HFFc6 (cell line): ENCODE results near the gene GSG1L. TPM values are rescaled to one million over a fixed set of nuclear protein-coding genes. Genes with fewer than 3 reads are reported as not detected.

Experiments
- DNase-seq: peaks from one replicate; pipeline ENCODE4 v3.0.0-alpha.2; 2018
- H3K27ac Mint-ChIP-seq: 2 replicates; pipeline ENCODE4 v1.8.0; 2020; ENCODE audit warnings: mild to moderate bottlenecking, mixed read lengths
- H3K27me3 Mint-ChIP-seq: 2 replicates; pipeline ENCODE4 v1.8.0; 2021; ENCODE audit warnings: mild to moderate bottlenecking, moderate library complexity, mixed read lengths; ENCODE audit not compliant: insufficient read depth
- H3K36me3 Mint-ChIP-seq: 2 replicates; pipeline ENCODE4 v1.8.0; 2021; ENCODE audit warnings: low read depth, mixed read lengths
- H3K4me1 Mint-ChIP-seq: 2 replicates; pipeline ENCODE4 v1.8.0; 2020; ENCODE audit warnings: low read depth, mixed read lengths
- H3K4me3 Mint-ChIP-seq: 2 replicates; pipeline ENCODE4 v1.8.0; 2020; ENCODE audit warnings: mild to moderate bottlenecking, moderate library complexity, mixed read lengths
- H3K9me3 Mint-ChIP-seq: 2 replicates; pipeline ENCODE4 v1.8.0; 2020; ENCODE audit warnings: mild to moderate bottlenecking, mixed read lengths
- CTCF ChIP-seq: fragments of 200-600 bp; sonication (generic); IDR thresholded peaks from 2 replicates; pipeline ENCODE4 v1.5.0; 2021; ENCODE audit warnings: antibody characterized with exemption, mild to moderate bottlenecking
- total RNA-seq, 6 experiments: library from RNA; stranded (reverse); fragmentation: NEBNext Ultra II Directional; extraction: Animal tissue kit (Norgen Biotek cat#: 25700); gene quantifications; 2 replicates in 1 of 6; 3 replicates in 5 of 6; pipeline ENCODE4 v1.2.3, GENCODE V29; 2021

GSG1L gene
- total RNA-seq, 6 experiments from 2014 or later, result not detected

- H3K4me3 Mint-ChIP-seq, result no peak overlapping the region
- DNase-seq, result no peak
- peaks cover 2% of the 10 kb centered on the region for H3K27me3 Mint-ChIP-seq
- no peaks in the 10 kb centered on the region for H3K9me3 Mint-ChIP-seq
- H3K4me1 Mint-ChIP-seq, result no peaks in the 10 kb centered on the region; the same call in 1 of the 2 replicates
- no peak overlapping the region for H3K27ac Mint-ChIP-seq
- no peaks in the 10 kb centered on the region for H3K36me3 Mint-ChIP-seq
- TF ChIP-seq CTCF, result no peak
Observed at GRCh38 chr16:27781195-27781524, 282.4 kb downstream of the GSG1L start.

- no peak overlapping the region for H3K27ac Mint-ChIP-seq
- no peaks in the 10 kb centered on the region for H3K9me3 Mint-ChIP-seq
- H3K27me3 Mint-ChIP-seq, result peaks cover 2% of the 10 kb centered on the region
- H3K4me1 Mint-ChIP-seq, result no peaks in the 10 kb centered on the region; the same call in 1 of the 2 replicates
- H3K4me3 Mint-ChIP-seq, result no peak overlapping the region
- no peaks in the 10 kb centered on the region for H3K36me3 Mint-ChIP-seq
- DNase-seq, result no peak
- no peak for TF ChIP-seq CTCF
Observed at GRCh38 chr16:27780468-27781194, 282.9 kb downstream of the GSG1L start.

- no peaks in the 10 kb centered on the region for H3K36me3 Mint-ChIP-seq
- H3K27ac Mint-ChIP-seq, result no peak overlapping the region
- DNase-seq, result peak; percentile 23
- no peak overlapping the region for H3K4me3 Mint-ChIP-seq
- H3K9me3 Mint-ChIP-seq, result no peaks in the 10 kb centered on the region
- peak; percentile 69; the same call in 1 of the 2 replicates for TF ChIP-seq CTCF
- H3K27me3 Mint-ChIP-seq, result peaks cover 2% of the 10 kb centered on the region; the same call in 1 of the 2 replicates
- no peaks in the 10 kb centered on the region; the same call in 1 of the 2 replicates for H3K4me1 Mint-ChIP-seq
Observed at GRCh38 chr16:27779641-27780164, 283.8 kb downstream of the GSG1L start.

- Mint-ChIP-seq H3K27me3 (peaks cover 2% of the 10 kb centered on the region; the same call in 1 of the 2 replicates), H3K4me1 (no peaks in the 10 kb centered on the region; the same call in 1 of the 2 replicates), H3K4me3 (no peak overlapping the region), H3K9me3 (no peaks in the 10 kb centered on the region), H3K36me3 (no peaks in the 10 kb centered on the region), H3K27ac (no peak overlapping the region)
- no peak for DNase-seq
- TF ChIP-seq CTCF, result no peak
Observed at GRCh38 chr16:27778926-27779570, 284.5 kb downstream of the GSG1L start.

- TF ChIP-seq CTCF, result no peak
- no peaks in the 10 kb centered on the region; the same call in 1 of the 2 replicates for H3K4me1 Mint-ChIP-seq
- H3K36me3 Mint-ChIP-seq, result no peaks in the 10 kb centered on the region
- no peaks in the 10 kb centered on the region for H3K9me3 Mint-ChIP-seq
- no peak overlapping the region for H3K4me3 Mint-ChIP-seq
- no peak overlapping the region for H3K27ac Mint-ChIP-seq
- H3K27me3 Mint-ChIP-seq, result peaks cover 2% of the 10 kb centered on the region; the same call in 1 of the 2 replicates
- DNase-seq, result no peak
Observed at GRCh38 chr16:27778171-27778925, 285.2 kb downstream of the GSG1L start.
